Pancreas (tissue), 10 donors: ENCODE data around the gene NPRL2. TPM values are rescaled to one million over a fixed set of nuclear protein-coding genes. Genes with fewer than 3 reads are reported as not detected.
A peak's percentile ranks its signal among the peaks of the same experiment; 100 is the strongest.
"Not testable (repeated sequence)": the region's sequence is repeated elsewhere in the genome, so short reads cannot be mapped to it uniquely, and the experiment has no call there.

Source experiments
- ATAC-seq, 4 donors: fragments of 200-7000 bp; cut with Tn5 transposase; one replicate each; pipeline versions ENCODE4 v1.8.0 to v1.9.1; 2020; ENCODE audit warnings: mild to moderate bottlenecking in 4 of 4, moderate library complexity in 4 of 4
- DNase-seq, 6 donors: peaks; one replicate each; pipeline ENCODE4 v3.0.0-alpha.2; 2020
- FAIRE-seq: peaks from 2 replicates; lab custom pipeline; 2012; peaks lifted over from hg19 to GRCh38; lab: Jason Lieb, UNC
- H3K27ac ChIP-seq, 4 donors: fragments of 200-600 bp; sonication (generic); 1 replicate in 3 of 4; 2 replicates in 1 of 4; pipeline versions ENCODE4 v1.5.0 to v1.8.0; 2020
- H3K27me3 ChIP-seq, 4 donors: fragments of 200-600 bp; one replicate each; pipeline ENCODE4 v1.8.0; 2021
- H3K36me3 ChIP-seq, 3 donors: fragments of 200-600 bp; sonication (generic) in 1 of 3; one replicate each; pipeline versions ENCODE4 v1.5.0 to v1.8.0; 2020 to 2021
- H3K4me1 ChIP-seq, 3 donors: fragments of 200-600 bp; one replicate each; pipeline ENCODE4 v1.8.0; 2021
- H3K4me3 ChIP-seq, 4 donors: fragments of 200-600 bp; sonication (generic) in 2 of 4; one replicate each; pipeline versions ENCODE4 v1.5.0 to v1.8.0; 2020 to 2021
- H3K9me3 ChIP-seq, 4 donors: fragments of 200-600 bp; one replicate each; pipeline ENCODE4 v1.8.0; 2021
- CTCF ChIP-seq, 4 donors: fragments of 200-600 bp; sonication (generic) in 3 of 4; IDR thresholded peaks; one replicate each; pipeline versions ENCODE4 v1.5.0 to v1.8.0; 2021; ENCODE audit warnings: antibody characterized with exemption in 4 of 4
- WGBS, 2 donors: extraction: QIAGEN DNeasy Blood & Tissue Kit; methylation state at CpG; one replicate each; pipeline ENCODE4 v1.1.7; 2013; 5-methylcytosine and 5-hydroxymethylcytosine counted together
- intact Hi-C, 3 donors: fragments of 100-400 bp; cut with DNase I; formaldehyde crosslinking; loops; one replicate each; pipeline versions ENCODE4 v1.11.1 to v1.14.2; 2022
- polyA plus RNA-seq, 2 donors: library from polyadenylated mRNA; stranded (reverse); fragments of 200-250 nt; gene quantifications; one replicate each; pipeline ENCODE4 v1.2.3, GENCODE V29; 2013
- total RNA-seq, 6 donors: library from RNA; stranded (reverse); fragmentation: NEBNext Ultra II Directional in 4 of 6; extraction: Animal tissue kit (Norgen Biotek cat#: 25700) in 4 of 6; gene quantifications; one replicate each; pipeline versions ENCODE4 v1.2.1 to v1.2.4, GENCODE V29; 2021 to 2023
- donor health status: healthy with polysubstance abuse.
- donor health status: DM: no; HTN: no; CAD: no; lungs with moderate emphysema.
- donor health status: DM: no; HTN: no; CAD: no.
- donor health status: control.
- donor health status: control.
- donor health status: Bipolar disorder and iron deficiency.
- donor health status: DM: yes; HTN: yes; CAD: no.
- donor health status: DM: no; HTN: no; CAD: no.
- donor health status: DM: no; HTN: no; CAD: no.
- donor health status: DM: yes; HTN: yes; CAD: no.

The NPRL2 gene
- total and polyA plus RNA-seq, 8 donors = 17.1 to 41.8 (median 20.3) TPM

DNA sequence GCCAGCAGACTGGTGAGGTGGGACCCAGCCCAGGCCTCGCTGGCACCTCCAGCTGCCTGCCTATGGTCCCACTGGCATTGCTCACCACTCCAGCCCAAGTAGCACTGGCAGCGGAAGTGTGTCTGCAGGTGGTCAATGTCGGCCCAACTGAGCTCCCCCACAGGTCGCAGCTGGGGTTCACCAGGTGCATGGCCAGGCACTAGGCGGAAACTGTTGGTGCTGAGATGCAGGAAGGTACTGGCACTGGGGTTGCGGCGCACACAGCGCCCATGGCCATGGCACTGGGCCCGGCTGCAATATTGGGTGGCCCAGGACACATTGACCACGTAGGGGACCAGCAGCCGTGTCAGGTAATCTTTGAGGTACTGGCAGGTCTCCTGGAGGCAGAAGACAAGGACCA is 32.4 kb downstream of the NPRL2 start:
- no peak for ATAC-seq
- TF ChIP-seq CTCF (IDR thresholded peaks at IDR 0.05) = no peak
- no peak overlapping the region for H3K27ac ChIP-seq
- no peaks in the 10 kb centered on the region for H3K9me3 ChIP-seq
- DNase-seq = peak in 2 of 6 donors; percentile 33 to 58
- no peak overlapping the region for H3K4me3 ChIP-seq
- FAIRE-seq = no peak
- H3K27me3 ChIP-seq = no peaks in the 10 kb centered on the region
- H3K4me1 ChIP-seq = peaks cover 5 to 22% (median 21%) of the 10 kb centered on the region in 3 donors
- WGBS, 2 donors = 80 to 84% methylated on average over 11 of the region's 11 CpGs
- intact Hi-C loops = no loop called here
- no peaks in the 10 kb centered on the region for H3K36me3 ChIP-seq

- FAIRE-seq (no peak), DNase-seq (peak in 2 of 6 donors; percentile 62 to 80), ATAC-seq (no peak)
- Histone ChIP-seq H3K4me3 (no peak overlapping the region), H3K9me3 (no peaks in the 10 kb centered on the region), H3K4me1 (peaks cover 5 to 17% (median 17%) of the 10 kb centered on the region in 3 donors), H3K36me3 (no peaks in the 10 kb centered on the region), H3K27me3 (no peaks in the 10 kb centered on the region), H3K27ac (peak overlapping the region in 1 of 4 donors; percentile 21)
- TF ChIP-seq CTCF (IDR thresholded peaks at IDR 0.05) = no peak
- WGBS, 2 donors = 57 to 65% methylated on average over 6 of the region's 6 CpGs
- intact Hi-C loops = no loop called here
These were observed 33.3 kb downstream of the NPRL2 start for GRCh38 chr3:50317300-50317699.

GRCh38 chr3:50316657-50317242 is 33.8 kb downstream of the NPRL2 start:
- Histone ChIP-seq H3K36me3 (no peaks in the 10 kb centered on the region), H3K4me1 (peaks cover 5 to 11% (median 11%) of the 10 kb centered on the region in 3 donors), H3K27me3 (no peaks in the 10 kb centered on the region), H3K27ac (peak overlapping the region in 1 of 4 donors; percentile 21), H3K4me3 (no peak overlapping the region), H3K9me3 (no peaks in the 10 kb centered on the region)
- intact Hi-C loops = no loop called here
- WGBS, 2 donors = 74 to 78% methylated on average over 9 of the region's 9 CpGs
- TF ChIP-seq CTCF (IDR thresholded peaks at IDR 0.05) = no peak
- ATAC-seq (peak in 1 of 4 donors; percentile 6), FAIRE-seq (no peak), DNase-seq (peak in 2 of 6 donors; percentile 40 to 67)

- H3K36me3 ChIP-seq = no peaks in the 10 kb centered on the region
- peaks cover 0 to 8% (median 8%) of the 10 kb centered on the region in 3 donors for H3K4me1 ChIP-seq
- ATAC-seq (no peak), DNase-seq (peak in 1 of 6 donors; percentile 36), FAIRE-seq (no peak)
- no peak overlapping the region for H3K4me3 ChIP-seq
- no peak overlapping the region for H3K27ac ChIP-seq
- TF ChIP-seq CTCF (IDR thresholded peaks at IDR 0.05) = no peak
- H3K9me3 ChIP-seq = no peaks in the 10 kb centered on the region
- intact Hi-C loops = no loop called here
- H3K27me3 ChIP-seq = no peaks in the 10 kb centered on the region
- WGBS, 2 donors = 96 to 98% methylated on average over 4 of the region's 4 CpGs
These were observed 35.8 kb downstream of the NPRL2 start for GRCh38 chr3:50314816-50315215.

- FAIRE-seq = no peak
- 83 to 89% methylated on average over 3 of the region's 3 CpGs for WGBS, 2 donors
- no peak for DNase-seq
- Histone ChIP-seq H3K36me3 (no peaks in the 10 kb centered on the region), H3K27me3 (no peaks in the 10 kb centered on the region), H3K9me3 (no peaks in the 10 kb centered on the region), H3K27ac (no peak overlapping the region), H3K4me1 (peaks cover 3 to 10% (median 10%) of the 10 kb centered on the region in 3 donors), H3K4me3 (no peak overlapping the region)
- no peak for TF ChIP-seq CTCF (IDR thresholded peaks at IDR 0.05)
- intact Hi-C loops = no loop called here
- ATAC-seq = no peak
These were observed 36.2 kb downstream of the NPRL2 start for GRCh38 chr3:50314342-50314741.

GRCh38 chr3:50312041-50312440 is 38.5 kb downstream of the NPRL2 start:
- H3K4me1 ChIP-seq, H3K9me3 ChIP-seq, H3K27me3 ChIP-seq, FAIRE-seq, H3K27ac ChIP-seq, DNase-seq, H3K36me3 ChIP-seq, H3K4me3 ChIP-seq, ATAC-seq, intact Hi-C loops: not testable (repeated sequence)
- 92 to 93% methylated on average over 16 to 32 of the region's 32 CpGs for WGBS, 2 donors
